ENCODE data around the gene SIGLEC1.

The SIGLEC1 gene

DNA sequence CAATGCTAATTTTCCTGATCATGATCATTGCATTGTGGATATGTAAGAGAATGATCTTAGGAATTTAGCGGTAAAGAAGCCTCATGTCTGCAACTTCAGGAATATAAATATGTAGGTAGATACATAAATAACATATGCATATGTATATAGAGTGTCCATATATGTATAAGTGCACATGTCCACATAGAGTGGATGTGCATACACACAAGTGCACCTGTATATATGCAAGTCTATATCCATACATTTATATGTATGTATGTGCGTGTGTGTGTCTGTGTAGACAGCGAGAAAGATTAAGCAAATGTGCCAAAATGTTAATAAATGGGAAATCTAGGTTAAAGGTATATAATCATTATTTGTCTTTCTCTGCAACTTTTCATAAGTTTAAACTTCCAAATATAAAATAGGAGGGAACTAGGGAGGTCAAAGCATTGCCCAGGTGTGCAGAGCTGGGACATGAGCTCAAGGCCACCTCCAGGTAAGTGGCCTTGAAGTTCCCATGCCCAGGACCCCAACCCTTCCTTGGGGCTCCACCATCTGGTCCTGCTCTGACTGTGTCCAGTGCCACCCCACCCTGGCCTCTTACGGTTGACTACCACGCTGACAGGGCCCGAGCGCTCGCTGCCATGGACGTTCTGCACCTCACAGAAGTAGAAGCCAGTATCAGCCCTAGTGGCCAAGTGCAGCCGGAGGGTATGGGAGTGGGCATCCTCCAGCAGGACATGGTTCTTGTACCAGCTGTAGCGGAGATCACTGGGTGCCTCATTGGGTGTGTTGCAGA, 9.6 kb downstream of the SIGLEC1 start:
- in situ Hi-C loops (cut with MboI; ENCODE audit: low sequenced_read_pairs): no loop called here

DNA sequence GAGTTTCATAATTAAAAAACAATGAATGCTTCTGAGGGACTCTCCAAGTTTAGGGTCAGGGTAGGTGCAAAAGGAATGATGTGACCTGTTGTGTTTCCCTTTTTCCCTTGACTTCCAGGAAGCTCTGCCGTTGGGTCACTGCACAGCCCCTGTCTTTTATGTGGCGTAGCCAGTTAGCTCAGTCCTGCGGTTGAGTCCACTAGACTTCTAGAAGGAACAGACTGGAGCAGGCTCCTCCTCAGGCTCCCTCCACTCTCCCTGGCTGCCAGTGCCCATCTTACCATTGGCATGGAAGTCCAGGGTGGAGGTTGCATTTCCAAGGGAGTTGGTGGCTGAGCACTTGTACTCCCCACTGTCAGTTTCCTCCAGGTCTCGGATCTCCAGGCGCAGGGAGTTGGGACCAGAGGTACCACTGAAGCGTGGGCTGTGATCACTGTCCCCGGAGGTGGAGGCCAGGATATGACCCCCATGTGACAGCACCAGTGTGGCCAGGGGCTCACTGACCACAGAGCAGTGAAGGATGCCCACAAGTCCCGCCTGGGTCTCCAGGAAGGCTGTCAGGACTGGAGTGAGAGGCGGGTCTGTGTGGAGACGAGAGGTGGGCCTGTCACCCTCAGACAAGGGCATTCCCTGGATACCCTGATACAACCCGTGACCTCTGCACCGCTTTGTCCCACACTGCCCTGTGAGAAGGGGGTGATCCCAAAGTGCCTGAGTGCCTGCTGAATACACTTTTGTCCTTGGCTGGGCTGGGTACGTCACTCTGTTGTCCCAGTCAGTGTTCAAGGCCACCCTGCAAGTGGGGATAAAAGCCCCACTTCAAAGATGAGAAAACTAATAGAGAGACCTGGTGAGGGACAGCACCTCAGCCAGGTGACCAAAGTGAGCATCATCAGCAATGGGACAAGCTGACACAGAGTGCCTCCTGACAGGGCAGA, 11.1 kb downstream of the SIGLEC1 start:
- in situ Hi-C loops (cut with MboI; ENCODE audit: low sequenced_read_pairs): no loop called here

DNA sequence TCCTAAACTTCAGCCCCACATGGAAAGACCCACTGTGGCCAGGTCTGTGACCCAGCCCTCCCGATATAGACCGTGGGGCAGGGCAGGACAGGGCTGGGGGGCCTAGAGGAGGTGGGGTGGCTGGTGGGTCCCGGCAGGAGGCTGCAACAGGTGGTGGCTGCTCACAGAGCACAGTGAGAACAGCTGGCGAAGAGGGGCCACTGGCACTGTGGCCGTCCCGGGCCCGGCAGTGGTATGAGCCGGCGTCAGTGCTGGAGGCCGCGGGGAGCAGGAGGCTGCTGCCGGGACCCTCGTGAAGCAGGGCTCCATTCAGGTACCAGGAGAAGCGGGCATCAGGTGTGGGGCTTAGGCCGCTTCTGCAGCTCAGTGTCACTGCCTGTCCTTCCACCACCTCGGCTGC, 13.4 kb downstream of the SIGLEC1 start:
- in situ Hi-C loops (cut with MboI; ENCODE audit: low sequenced_read_pairs): no loop called here

DNA sequence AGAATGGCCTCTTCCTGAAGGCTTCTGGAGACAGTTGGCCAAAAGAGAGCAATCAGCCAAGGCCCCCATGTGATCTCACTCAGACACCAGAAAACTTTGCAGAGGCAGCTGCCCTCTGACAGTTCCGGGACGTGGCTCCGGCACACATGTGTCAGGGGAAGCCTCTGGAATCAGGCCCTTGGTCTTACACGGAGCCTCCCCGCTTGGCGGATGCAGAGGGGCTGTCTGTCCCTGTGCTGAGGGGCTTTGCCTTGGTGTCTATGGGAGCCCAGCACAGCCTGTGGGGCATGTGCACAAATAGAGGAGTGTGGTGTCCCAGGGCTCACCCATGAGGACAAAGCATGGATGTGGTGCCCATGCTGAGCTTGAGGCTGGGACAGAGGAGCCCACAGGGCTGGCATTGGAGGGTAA, 13.8 kb downstream of the SIGLEC1 start:
- in situ Hi-C loops (cut with MboI; ENCODE audit: low sequenced_read_pairs): no loop called here

- in situ Hi-C loops (cut with MboI; ENCODE audit: low sequenced_read_pairs): no loop called here
Measured at GRCh38 chr20:3697588-3698305, 14.7 kb downstream of the SIGLEC1 start.

GRCh38 chr20:3696745-3697587, 15.4 kb downstream of the SIGLEC1 start:
- in situ Hi-C loops (cut with MboI; ENCODE audit: low sequenced_read_pairs): no loop called here

GRCh38 chr20:3696200-3696599, 16.2 kb downstream of the SIGLEC1 start:
- in situ Hi-C loops (cut with MboI; ENCODE audit: low sequenced_read_pairs): no loop called here

- in situ Hi-C loops (cut with MboI; ENCODE audit: low sequenced_read_pairs): no loop called here
Measured at GRCh38 chr20:3694864-3695263, 17.5 kb downstream of the SIGLEC1 start.

GRCh38 chr20:3693376-3693775, 19.0 kb downstream of the SIGLEC1 start:
- in situ Hi-C loops (cut with MboI; ENCODE audit: low sequenced_read_pairs): no loop called here

DNA sequence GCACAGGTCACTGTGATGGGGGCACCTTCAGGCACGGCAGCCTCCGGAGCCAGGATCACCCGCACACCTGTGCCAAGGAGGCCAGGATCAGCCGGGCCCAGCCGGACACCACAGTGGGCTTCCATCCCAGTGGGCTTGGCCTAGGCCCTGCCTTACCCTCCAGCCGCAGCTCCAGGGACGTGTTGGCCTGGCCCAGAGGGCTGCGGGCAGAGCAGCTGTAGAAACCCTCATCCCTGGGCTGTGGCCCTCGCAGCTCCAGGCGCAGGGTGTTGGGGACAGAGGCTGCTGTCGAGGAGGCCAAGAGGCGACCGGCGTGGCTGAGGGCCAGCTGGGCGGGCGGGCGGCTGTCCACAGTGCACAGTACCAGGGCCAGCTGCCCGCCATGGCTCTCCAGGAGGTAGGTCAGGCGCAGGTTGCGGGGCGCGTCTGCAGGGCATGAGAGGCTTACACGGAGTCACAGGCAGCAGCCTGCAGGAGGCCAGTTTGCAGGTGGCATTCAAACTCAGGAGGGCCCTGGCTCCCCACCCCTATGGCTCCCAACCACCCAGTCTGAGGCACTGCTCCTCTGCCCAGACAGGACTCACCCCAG, 19.6 kb downstream of the SIGLEC1 start:
- in situ Hi-C loops (cut with MboI; ENCODE audit: low sequenced_read_pairs): no loop called here

DNA sequence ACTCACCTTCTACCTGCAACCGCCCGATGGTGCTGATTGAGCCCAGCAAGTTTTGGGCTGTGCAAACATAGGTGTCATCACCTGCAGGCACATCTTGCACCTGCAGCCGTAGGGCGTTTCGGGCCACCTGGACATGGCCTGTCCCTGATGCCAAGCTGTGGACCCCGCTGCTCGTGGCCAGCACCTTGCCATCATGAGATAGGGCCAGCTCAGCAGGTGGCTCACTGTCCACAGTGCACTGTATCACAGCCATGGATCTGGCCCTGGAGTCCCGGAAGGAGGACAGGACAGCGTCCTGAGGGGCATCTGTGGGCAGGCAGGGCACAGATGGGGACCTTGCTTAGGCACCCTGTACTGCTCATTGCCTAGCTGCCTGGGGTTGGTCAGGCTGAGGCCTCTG, 20.5 kb downstream of the SIGLEC1 start:
- in situ Hi-C loops (cut with MboI; ENCODE audit: low sequenced_read_pairs): no loop called here

DNA sequence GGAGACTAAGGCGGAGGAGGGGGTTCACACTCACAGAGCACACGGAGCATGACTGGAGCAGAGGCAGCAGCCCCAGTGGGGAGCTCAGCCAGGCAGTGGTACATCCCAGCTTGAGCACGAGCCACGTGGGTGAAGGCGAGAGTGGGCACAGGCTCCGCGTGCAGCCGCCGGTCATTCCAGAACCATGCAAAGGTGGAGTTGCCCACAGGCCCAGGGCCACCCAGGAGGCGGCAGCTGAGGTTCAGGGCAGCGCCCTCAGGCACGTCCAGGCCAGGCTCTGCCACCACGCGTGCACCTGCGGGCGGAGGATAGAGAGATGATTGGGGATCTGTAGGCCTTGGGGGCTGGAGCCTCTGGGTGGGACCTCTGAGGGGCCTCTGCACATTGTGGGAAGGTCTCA, 21.1 kb downstream of the SIGLEC1 start:
- in situ Hi-C loops (cut with MboI; ENCODE audit: low sequenced_read_pairs): no loop called here

GRCh38 chr20:3690413-3690812, 22.0 kb downstream of the SIGLEC1 start:
- in situ Hi-C loops (cut with MboI; ENCODE audit: low sequenced_read_pairs): no loop called here

DNA sequence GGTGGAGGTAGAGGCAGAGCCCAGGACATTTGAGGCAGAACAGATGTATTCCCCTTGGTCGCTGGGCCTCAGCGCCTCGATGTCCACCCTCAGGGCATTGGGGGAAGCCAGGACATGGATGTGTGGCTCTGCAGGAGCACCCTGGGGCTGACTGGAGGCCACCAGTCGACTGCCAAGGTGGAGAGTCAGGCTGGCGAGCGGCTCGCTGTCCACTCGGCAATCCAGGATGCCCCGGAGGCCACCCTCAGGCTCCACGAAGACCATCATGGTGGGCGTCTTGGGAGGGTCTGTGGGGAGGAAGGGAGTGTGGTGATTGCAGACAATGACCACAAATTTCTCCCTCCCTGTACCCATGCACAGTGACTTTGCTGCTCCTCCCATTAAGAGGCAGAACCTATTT, 22.4 kb downstream of the SIGLEC1 start:
- in situ Hi-C loops (cut with MboI; ENCODE audit: low sequenced_read_pairs): no loop called here

GRCh38 chr20:3687655-3688054, 24.7 kb downstream of the SIGLEC1 start:
- in situ Hi-C loops (cut with MboI; ENCODE audit: low sequenced_read_pairs): no loop called here

DNA sequence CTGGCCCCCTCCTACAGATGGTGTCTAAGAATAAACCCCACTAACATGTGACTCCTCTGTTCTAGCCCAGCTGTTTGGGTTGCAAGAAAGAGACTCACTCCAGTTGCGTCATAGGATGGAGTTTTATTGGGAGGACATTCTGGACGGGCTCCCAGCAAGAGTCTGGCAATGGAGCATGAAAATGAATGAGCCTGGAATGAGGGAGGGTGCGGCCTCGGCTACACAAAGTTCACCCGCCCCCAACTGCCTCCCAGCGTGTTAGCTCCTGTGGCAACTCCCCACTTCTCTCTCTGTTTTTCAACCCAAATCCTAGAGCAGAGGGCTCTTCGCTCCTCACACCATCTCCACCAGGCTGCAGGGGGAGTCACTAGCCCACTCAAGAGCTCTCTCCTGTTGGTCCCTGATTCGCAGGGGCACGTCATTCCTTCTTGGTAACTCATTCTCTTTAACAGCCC, 25.5 kb downstream of the SIGLEC1 start:
- in situ Hi-C loops (cut with MboI; ENCODE audit: low sequenced_read_pairs): no loop called here

DNA sequence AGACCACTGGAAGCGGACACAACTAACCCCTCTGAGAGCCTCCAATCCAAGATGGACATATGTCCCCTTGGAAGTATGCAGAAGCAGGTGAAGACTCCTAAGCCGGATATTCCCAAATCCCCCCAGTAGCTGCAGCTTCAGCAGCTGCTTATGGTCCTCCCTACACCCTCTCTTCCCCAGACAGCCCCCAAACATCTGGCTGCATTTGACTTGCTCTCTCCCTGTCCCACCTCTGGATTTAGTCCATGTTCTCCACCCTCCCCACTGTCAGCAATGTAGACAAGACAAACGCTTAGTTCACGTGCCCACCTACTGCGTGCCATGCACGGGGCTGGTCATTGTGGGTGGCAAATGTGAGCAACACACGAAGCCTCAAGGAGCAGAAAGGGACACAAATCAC, 26.0 kb downstream of the SIGLEC1 start:
- in situ Hi-C loops (cut with MboI; ENCODE audit: low sequenced_read_pairs): no loop called here

DNA sequence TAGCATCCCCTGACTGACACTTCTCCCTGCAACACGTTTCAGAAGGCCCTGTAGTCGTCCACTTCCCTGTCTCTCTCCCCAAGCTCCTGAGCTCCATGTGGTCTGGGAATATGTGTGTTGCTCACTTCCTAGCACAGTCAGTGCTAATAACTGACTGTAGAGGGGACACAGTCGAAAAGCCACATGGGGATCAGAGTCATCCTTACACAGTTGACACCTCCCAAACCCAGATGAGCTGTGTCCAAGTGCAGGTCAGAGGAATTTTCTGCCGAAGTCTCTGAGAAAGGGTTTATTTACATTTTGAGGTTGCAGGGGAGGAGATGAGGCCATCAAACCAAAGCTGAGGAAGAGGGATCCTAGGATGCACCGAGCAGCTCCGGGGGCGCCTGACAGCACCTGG, 27.1 kb downstream of the SIGLEC1 start:
- in situ Hi-C loops (cut with MboI; ENCODE audit: low sequenced_read_pairs): no loop called here

- in situ Hi-C loops (cut with MboI; ENCODE audit: low sequenced_read_pairs): no loop called here
Measured at GRCh38 chr20:3681931-3682781, 30.2 kb downstream of the SIGLEC1 start, which contains the start of gene ADAM33. Gene ADAM33, minus strand, starts transcription at chr20:3682010. Its CDS starts 6 bp downstream, at chr20:3682004.
